ENCODE data around the gene LTBP1.

GRCh38 chr2:33126958-33127357, 180.2 kb downstream of the LTBP1 start:
- no peak for TF ChIP-seq CTCF (conservative IDR thresholded peaks at IDR 0.05)
- TF ChIP-seq EZH2 (IDR thresholded peaks at IDR 0.05; ENCODE audit: low read depth) = no peak
